Measurements from ENCODE around the gene DST.

DST gene

GRCh38 chr6:56424542-56425083, 218.1 kb downstream of the DST start:
- DNase-seq = no peak

- DNase-seq = no peak
Observed at GRCh38 chr6:56424064-56424463, 218.6 kb downstream of the DST start.

- no peak for DNase-seq
Observed at GRCh38 chr6:56420296-56420695, 222.4 kb downstream of the DST start.

DNA sequence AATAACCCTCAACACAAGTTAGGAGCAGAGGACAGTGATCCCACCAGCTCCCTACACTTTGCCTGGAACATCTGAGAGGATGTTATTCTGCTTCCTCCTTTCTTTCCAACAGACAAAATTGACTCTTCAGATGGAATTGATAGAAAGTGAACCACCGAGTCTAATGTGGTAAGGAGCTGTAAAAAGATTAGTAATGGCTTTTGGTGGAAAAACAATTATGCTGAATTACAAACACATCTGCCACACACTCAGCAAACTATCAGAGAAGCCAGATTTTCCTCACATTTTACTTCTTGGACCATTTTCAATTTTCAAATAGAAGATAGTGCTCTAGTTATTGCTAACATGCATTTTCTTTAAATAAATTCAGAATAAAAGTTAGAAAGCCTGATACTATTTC, 223.5 kb downstream of the DST start:
- no peak for DNase-seq

DNA sequence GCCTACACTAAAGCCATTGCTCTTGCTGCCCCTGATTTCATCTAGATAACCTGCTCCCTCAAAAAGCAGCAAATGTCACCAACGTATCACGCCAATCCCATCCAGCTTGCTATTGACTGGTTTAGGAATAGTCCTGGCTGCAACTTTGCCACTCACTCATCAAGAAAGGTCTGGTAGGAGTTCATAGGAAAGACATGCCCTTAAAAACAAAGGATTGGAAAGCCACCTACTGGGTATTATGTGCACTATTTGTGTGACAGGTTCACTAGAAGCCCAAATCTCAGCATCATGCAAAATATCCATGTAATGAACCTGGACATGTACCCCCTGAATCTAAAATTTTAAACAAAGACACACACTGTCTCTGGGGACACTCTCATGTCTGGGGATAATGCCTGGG, 224.9 kb downstream of the DST start:
- DNase-seq = no peak

- DNase-seq = no peak
Observed at GRCh38 chr6:56416247-56416646, 226.4 kb downstream of the DST start.

DNA sequence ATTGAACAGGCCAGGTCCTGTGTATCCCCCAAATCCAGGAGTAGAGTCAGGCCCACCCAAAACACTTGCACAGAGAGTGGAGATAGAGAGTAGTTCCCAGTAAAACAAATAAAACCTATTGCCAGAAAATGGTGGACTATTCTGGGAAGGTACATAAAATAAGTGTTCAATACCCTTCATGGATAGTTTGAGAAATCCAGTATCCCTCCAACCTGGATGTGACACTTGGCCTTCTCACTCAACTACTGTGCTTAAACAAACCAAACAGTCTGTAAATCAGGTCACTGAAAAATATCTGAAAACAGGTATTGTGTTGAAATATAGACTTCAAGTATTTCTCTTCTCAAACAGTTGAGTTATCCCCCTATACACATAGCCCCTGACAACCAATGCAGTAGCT, 233.7 kb downstream of the DST start:
- DNase-seq = no peak

All from NCI-H2107 (cell line).